ENCODE measurements around the gene JUN. TPM values are rescaled to one million over a fixed set of nuclear protein-coding genes. Genes with fewer than 3 reads are reported as not detected.

Gene JUN
- total RNA-seq (2021) (16.9 and 24.9 TPM in 2 replicates), Bru-seq, nascent RNA (percentile 84 among the genes with signal in this experiment), BruChase-seq, experiment 1, labeled RNA remaining after a 2-hour chase (percentile 89 among the genes with signal in this experiment), BruChase-seq, experiment 2, labeled RNA remaining after a 6-hour chase (percentile 77 among the genes with signal in this experiment)
- long read RNA-seq, partial matches to known transcripts, result 0 of 1 reads
- long read RNA-seq, other reads (novel, unspliced or antisense), result 0 of 1 reads

- TF ChIP-seq EZH2 (IDR thresholded peaks at IDR 0.05; ENCODE audit: borderline replicate concordance, low read depth, low read length, poor library complexity, severe bottlenecking) (no peak), CTCF (conservative IDR thresholded peaks at IDR 0.05; ENCODE audit: low read depth, low read length) (no peak)
- ChIA-PET POLR2A (ENCODE audit: low non-redundant PET) (interaction anchor here (1.0 kb wide), 1 partner anchor 721 kb away, joined by 5 read pairs; no protein-coding TSS in a partner anchor), CTCF (interaction anchor here (0.6 to 1.5 kb wide), 3 partner anchors 32 to 915 kb away, joined by 3 to 7 read pairs (median 4); no protein-coding TSS in a partner anchor)
- no TSS peak for BruUV-seq (replicated peaks)
- peak within 1 kb of the TSS; percentile 63 for H3K4me3 ChIP-seq (ENCODE audit: low read depth, low read length, poor library complexity, severe bottlenecking)
- DNase-seq (ENCODE audit: low spot score), result peak; percentile 99
- intact Hi-C loops (cut with micrococcal nuclease; ENCODE audit: unreplicated experiment), result loop anchor here (1.0 to 5.0 kb wide), 5 partner anchors 293 to 975 kb away; partner anchors contain the start of gene FGGY
- peaks cover 3% of the 10 kb centered on the region for H3K27me3 ChIP-seq (replicated peaks; ENCODE audit: insufficient read depth, low read depth, low read length, poor library complexity)
- H3K4me1 ChIP-seq (ENCODE audit: insufficient read depth, low read length, poor library complexity, severe bottlenecking), result peaks cover 32% of the 10 kb centered on the region
- peak within 1 kb of the TSS; percentile 87 for H3K27ac ChIP-seq (ENCODE audit: low read depth, low read length, poor library complexity, severe bottlenecking)
- no peaks in the 10 kb centered on the region for H3K36me3 ChIP-seq (ENCODE audit: insufficient read depth, low read length, poor library complexity, severe bottlenecking)
- no peaks in the 10 kb centered on the region for H3K9me3 ChIP-seq (ENCODE audit: low read depth, low read length, poor library complexity, severe bottlenecking)
These were observed at the start of gene JUN for GRCh38 chr1:58783993-58784757. Gene JUN (minus strand): TSS chr1:58784047. CDS start chr1:58783070, 977 bp downstream.

- Histone ChIP-seq H3K27me3 (replicated peaks; ENCODE audit: insufficient read depth, low read depth, low read length, poor library complexity) (no peaks in the 10 kb centered on the region), H3K4me1 (ENCODE audit: insufficient read depth, low read length, poor library complexity, severe bottlenecking) (no peaks in the 10 kb centered on the region), H3K36me3 (ENCODE audit: insufficient read depth, low read length, poor library complexity, severe bottlenecking) (no peaks in the 10 kb centered on the region), H3K27ac (ENCODE audit: low read depth, low read length, poor library complexity, severe bottlenecking) (no peak overlapping the region), H3K4me3 (ENCODE audit: low read depth, low read length, poor library complexity, severe bottlenecking) (no peak overlapping the region), H3K9me3 (ENCODE audit: low read depth, low read length, poor library complexity, severe bottlenecking) (peaks cover 2% of the 10 kb centered on the region)
- intact Hi-C loops (cut with micrococcal nuclease; ENCODE audit: unreplicated experiment), result no loop called here
- no TSS peak for BruUV-seq (replicated peaks)
- CTCF ChIA-PET, result no interaction called here
- DNase-seq (ENCODE audit: low spot score), result no peak
- POLR2A ChIA-PET (ENCODE audit: low non-redundant PET), result no interaction called here
- TF ChIP-seq CTCF (conservative IDR thresholded peaks at IDR 0.05; ENCODE audit: low read depth, low read length), result no peak
- no peak for TF ChIP-seq EZH2 (IDR thresholded peaks at IDR 0.05; ENCODE audit: borderline replicate concordance, low read depth, low read length, poor library complexity, severe bottlenecking)
These were observed 49.3 kb upstream of the JUN start for GRCh38 chr1:58833166-58833565.

GRCh38 chr1:58830291-58830690, 46.4 kb upstream of the JUN start:
- Histone ChIP-seq H3K4me1 (ENCODE audit: insufficient read depth, low read length, poor library complexity, severe bottlenecking) (no peaks in the 10 kb centered on the region), H3K27ac (ENCODE audit: low read depth, low read length, poor library complexity, severe bottlenecking) (no peak overlapping the region), H3K27me3 (replicated peaks; ENCODE audit: insufficient read depth, low read depth, low read length, poor library complexity) (no peaks in the 10 kb centered on the region), H3K9me3 (ENCODE audit: low read depth, low read length, poor library complexity, severe bottlenecking) (peaks cover 15% of the 10 kb centered on the region), H3K4me3 (ENCODE audit: low read depth, low read length, poor library complexity, severe bottlenecking) (no peak overlapping the region), H3K36me3 (ENCODE audit: insufficient read depth, low read length, poor library complexity, severe bottlenecking) (no peaks in the 10 kb centered on the region)
- ChIA-PET POLR2A (ENCODE audit: low non-redundant PET) (no interaction called here), CTCF (no interaction called here)
- TF ChIP-seq CTCF (conservative IDR thresholded peaks at IDR 0.05; ENCODE audit: low read depth, low read length) (no peak), EZH2 (IDR thresholded peaks at IDR 0.05; ENCODE audit: borderline replicate concordance, low read depth, low read length, poor library complexity, severe bottlenecking) (no peak)
- DNase-seq (ENCODE audit: low spot score), result no peak
- intact Hi-C loops (cut with micrococcal nuclease; ENCODE audit: unreplicated experiment), result no loop called here
- BruUV-seq (replicated peaks), result no TSS peak
